ENCODE results near the gene COX7C.

DNA sequence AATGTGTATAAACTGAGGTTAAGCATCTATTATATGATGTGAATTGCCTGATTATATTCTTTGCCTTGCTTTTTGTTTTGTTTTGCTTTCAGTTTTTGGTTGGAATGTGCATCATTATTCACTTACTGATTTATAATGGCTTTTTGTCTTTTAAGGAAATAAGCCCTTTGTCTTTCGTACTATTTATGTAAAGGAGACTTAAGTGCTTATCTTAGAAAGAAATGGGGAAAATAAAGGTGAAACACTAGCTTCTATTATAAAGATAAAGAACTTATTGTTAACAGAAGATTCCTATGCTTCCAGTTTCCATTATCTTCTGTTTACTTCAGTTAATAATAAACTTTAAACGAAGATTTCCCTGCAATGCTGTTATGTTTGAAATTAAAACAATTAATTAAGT lies 23.3 kb downstream of the COX7C start:
- TF ChIP-seq HDGF (IDR thresholded peaks at IDR 0.05; ENCODE audit: borderline replicate concordance) (no peak), FOXK2 (IDR thresholded peaks at IDR 0.05) (no peak), FOXA1 (IDR thresholded peaks at IDR 0.05) (no peak), ZNF384 (IDR thresholded peaks at IDR 0.05) (no peak), ARNT (IDR thresholded peaks at IDR 0.05) (no peak), CTBP1 (IDR thresholded peaks at IDR 0.05; ENCODE audit: borderline replicate concordance) (no peak), SUZ12 (IDR thresholded peaks at IDR 0.05) (no peak), TARDBP (IDR thresholded peaks at IDR 0.05) (no peak), BHLHE40 (IDR thresholded peaks at IDR 0.05; ENCODE audit: borderline replicate concordance) (no peak), ELF4 (IDR thresholded peaks at IDR 0.05) (no peak)
